Hepatocyte (in vitro differentiated cells): ENCODE measurements around the gene ARID3A.

Experiments used
- EZH2 ChIP-seq: fragments of 200-600 bp; sonication (generic); IDR thresholded peaks from 2 replicates; pipeline ENCODE4 v1.6.1; 2016; ENCODE audit warnings: antibody characterized with exemption, mild to moderate bottlenecking, borderline replicate concordance
- EZH2phosphoT487 ChIP-seq: fragments of 200-600 bp; sonication (generic); IDR thresholded peaks from one replicate; pipeline ENCODE4 v1.6.1; 2018; ENCODE audit warnings: antibody characterized with exemption, mild to moderate bottlenecking, low read depth, moderate library complexity; ENCODE audit not compliant: unreplicated experiment, severe bottlenecking
- TF ChIP-seq, protein P1 (sequence below): fragments of 200-600 bp; sonication (generic); IDR thresholded peaks from 2 replicates; pipeline ENCODE4 v1.5.1; 2016; ENCODE audit warnings: antibody characterized with exemption, mild to moderate bottlenecking; ENCODE audit not compliant: poor library complexity

DNA sequence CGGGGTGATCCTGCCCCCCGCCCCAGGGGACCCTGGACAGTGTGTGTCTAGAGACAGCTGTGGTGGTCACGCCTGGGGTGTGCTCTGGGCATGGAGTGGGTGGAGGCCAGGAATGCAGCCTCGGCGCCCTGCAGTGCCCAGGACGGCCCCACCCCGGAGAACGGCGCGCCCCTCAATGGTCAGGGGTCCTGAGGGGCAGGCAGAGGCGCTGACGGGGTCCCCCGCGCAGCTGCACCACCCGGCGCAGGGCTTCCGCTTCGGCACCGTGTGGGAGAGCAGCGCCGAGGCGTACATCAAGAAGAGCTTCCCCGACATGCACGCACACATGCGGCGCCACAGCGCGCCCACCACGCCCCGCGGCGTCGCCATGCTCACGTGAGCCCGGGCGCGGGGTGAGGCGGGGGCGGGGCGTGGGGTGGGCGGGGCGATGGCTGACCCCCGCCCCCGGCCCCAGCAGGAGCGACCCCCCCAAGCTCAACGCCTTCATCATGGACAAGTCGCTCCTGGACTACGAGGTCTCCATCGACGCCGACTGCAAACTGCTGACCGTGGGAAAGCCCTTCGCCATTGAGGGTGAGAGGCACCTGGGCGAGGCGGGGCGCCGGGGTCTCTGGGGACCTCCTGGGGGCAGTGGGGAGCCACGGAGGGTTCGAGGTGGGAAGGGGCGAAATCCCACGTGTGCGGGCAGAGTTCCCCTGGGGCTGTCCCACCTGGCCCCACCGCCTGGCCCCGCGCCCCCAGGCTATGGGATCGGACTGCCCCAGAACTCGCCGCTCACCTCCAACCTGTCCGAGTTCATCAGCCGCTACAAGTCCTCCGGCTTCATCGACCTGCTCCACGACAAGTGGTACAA, 81.8 kb downstream of the ARID3A start:
- TF ChIP-seq, protein P1, sequence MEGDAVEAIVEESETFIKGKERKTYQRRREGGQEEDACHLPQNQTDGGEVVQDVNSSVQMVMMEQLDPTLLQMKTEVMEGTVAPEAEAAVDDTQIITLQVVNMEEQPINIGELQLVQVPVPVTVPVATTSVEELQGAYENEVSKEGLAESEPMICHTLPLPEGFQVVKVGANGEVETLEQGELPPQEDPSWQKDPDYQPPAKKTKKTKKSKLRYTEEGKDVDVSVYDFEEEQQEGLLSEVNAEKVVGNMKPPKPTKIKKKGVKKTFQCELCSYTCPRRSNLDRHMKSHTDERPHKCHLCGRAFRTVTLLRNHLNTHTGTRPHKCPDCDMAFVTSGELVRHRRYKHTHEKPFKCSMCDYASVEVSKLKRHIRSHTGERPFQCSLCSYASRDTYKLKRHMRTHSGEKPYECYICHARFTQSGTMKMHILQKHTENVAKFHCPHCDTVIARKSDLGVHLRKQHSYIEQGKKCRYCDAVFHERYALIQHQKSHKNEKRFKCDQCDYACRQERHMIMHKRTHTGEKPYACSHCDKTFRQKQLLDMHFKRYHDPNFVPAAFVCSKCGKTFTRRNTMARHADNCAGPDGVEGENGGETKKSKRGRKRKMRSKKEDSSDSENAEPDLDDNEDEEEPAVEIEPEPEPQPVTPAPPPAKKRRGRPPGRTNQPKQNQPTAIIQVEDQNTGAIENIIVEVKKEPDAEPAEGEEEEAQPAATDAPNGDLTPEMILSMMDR = no peak
- TF ChIP-seq EZH2 (no peak), EZH2phosphoT487 (no peak)
